ENCODE measurements around the gene CNN2. TPM values are rescaled to one million over a fixed set of nuclear protein-coding genes. Genes with fewer than 3 reads are reported as not detected.

CNN2 gene
- total and polyA plus RNA-seq, 4 donors = 10.1 to 38.4 (median 26.8) TPM

DNA sequence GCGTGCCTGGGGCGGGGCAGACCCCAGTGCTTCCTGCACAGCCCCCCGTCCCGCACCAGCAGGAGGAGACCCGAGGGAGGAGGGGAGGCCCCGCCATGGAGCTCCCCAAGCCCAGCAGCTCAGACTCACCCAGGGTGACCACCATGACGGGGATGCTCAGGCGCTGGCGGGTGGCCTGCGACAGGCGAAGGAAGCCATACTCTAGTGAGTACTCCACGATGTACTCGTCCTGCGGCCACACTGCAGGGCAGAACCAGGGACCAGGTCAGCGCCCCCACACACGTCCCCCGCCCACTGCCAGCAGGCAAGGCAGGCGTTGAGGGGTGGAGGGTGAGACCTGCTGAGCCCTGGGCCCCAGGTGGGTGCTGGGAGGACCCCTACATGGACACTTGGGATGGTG is 14.1 kb upstream of the CNN2 start:
- 91% methylated on average over 18 of the region's 18 CpGs for WGBS
- peaks cover 11 to 18% (median 12%) of the 10 kb centered on the region in 4 donors for H3K4me1 ChIP-seq (ENCODE audit: control insufficient read depth in 4 of 4, insufficient read depth in 4 of 4, low read length in 3 of 4)
- no peak overlapping the region for H3K27ac ChIP-seq (ENCODE audit: low read depth in 1 of 2, low read length in 2 of 2)
- H3K9me3 ChIP-seq (ENCODE audit: control insufficient read depth in 4 of 4, low read length in 3 of 4) = no peaks in the 10 kb centered on the region
- TF ChIP-seq ATF3 (IDR thresholded peaks at IDR 0.05) = no peak
- no peak for TF ChIP-seq GABPA (IDR thresholded peaks at IDR 0.05 in 1 of 2, conservative IDR thresholded peaks at IDR 0.05 in 1 of 2)
- no peak for TF ChIP-seq TAF1 (conservative IDR thresholded peaks at IDR 0.05)
- no peak for TF ChIP-seq SP1 (IDR thresholded peaks at IDR 0.05)
- no peak for TF ChIP-seq FOXA2 (IDR thresholded peaks at IDR 0.05)
- no peak for TF ChIP-seq CTCF (IDR thresholded peaks at IDR 0.05; ENCODE audit: low read depth, low read length, missing input control)
- no peak for TF ChIP-seq RXRA (IDR thresholded peaks at IDR 0.05)
- no peak for TF ChIP-seq RAD21 (IDR thresholded peaks at IDR 0.05)
- TF ChIP-seq HNF4A (conservative IDR thresholded peaks at IDR 0.05) = no peak
- no peak for TF ChIP-seq EGR1 (IDR thresholded peaks at IDR 0.05; ENCODE audit: low read depth in 2 of 2)
- TF ChIP-seq YY1 (IDR thresholded peaks at IDR 0.05) = no peak
- TF ChIP-seq, protein P1, sequence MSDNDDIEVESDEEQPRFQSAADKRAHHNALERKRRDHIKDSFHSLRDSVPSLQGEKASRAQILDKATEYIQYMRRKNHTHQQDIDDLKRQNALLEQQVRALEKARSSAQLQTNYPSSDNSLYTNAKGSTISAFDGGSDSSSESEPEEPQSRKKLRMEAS (IDR thresholded peaks at IDR 0.05) = no peak
- no peak for TF ChIP-seq NR2F2 (IDR thresholded peaks at IDR 0.05)
- TF ChIP-seq HNF4G (IDR thresholded peaks at IDR 0.05) = no peak
- no peak overlapping the region for H3K9ac ChIP-seq (ENCODE audit: low read depth in 1 of 2, low read length in 2 of 2)
- H3K27me3 ChIP-seq (ENCODE audit: control insufficient read depth in 4 of 4, insufficient read depth in 4 of 4, low read length in 3 of 4) = no peaks in the 10 kb centered on the region
- DNase-seq (ENCODE audit: low spot score) = no peak
- H3K36me3 ChIP-seq (ENCODE audit: control insufficient read depth in 4 of 4, insufficient read depth in 3 of 4, low read depth in 1 of 4, low read length in 3 of 4) = peaks cover 2 to 40% (median 16%) of the 10 kb centered on the region in 4 donors
- no peak overlapping the region for H3K4me3 ChIP-seq (ENCODE audit: low read depth in 1 of 3, low read length in 3 of 3)

DNA sequence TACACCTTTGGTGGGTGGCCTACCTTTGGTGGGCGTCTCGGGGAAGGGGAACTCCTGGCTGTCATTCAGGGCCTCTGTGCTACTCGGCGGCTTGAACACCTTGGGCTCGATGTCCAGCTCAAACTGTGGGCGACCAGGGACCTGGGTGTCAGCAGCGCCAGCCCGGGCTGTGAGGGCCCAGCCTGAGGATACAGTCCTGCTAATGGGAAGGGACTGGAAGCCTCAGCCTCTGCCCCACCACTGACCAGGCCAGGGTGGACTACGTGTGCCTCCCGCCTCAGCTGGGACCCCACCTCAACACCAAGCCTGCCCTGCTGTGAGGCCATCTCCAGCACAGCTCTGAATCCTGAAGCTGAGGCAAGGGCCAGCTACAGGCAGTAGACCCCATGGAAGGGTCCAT is 13.2 kb upstream of the CNN2 start:
- Histone ChIP-seq H3K36me3 (ENCODE audit: control insufficient read depth in 4 of 4, insufficient read depth in 3 of 4, low read depth in 1 of 4, low read length in 3 of 4) (peaks cover 2 to 40% (median 16%) of the 10 kb centered on the region in 4 donors), H3K9me3 (ENCODE audit: control insufficient read depth in 4 of 4, low read length in 3 of 4) (no peaks in the 10 kb centered on the region), H3K27me3 (ENCODE audit: control insufficient read depth in 4 of 4, insufficient read depth in 4 of 4, low read length in 3 of 4) (no peaks in the 10 kb centered on the region), H3K27ac (ENCODE audit: low read depth in 1 of 2, low read length in 2 of 2) (no peak overlapping the region), H3K4me1 (ENCODE audit: control insufficient read depth in 4 of 4, insufficient read depth in 4 of 4, low read length in 3 of 4) (peaks cover 17 to 27% (median 21%) of the 10 kb centered on the region in 4 donors), H3K9ac (ENCODE audit: low read depth in 1 of 2, low read length in 2 of 2) (no peak overlapping the region), H3K4me3 (ENCODE audit: low read depth in 1 of 3, low read length in 3 of 3) (no peak overlapping the region)
- DNase-seq (ENCODE audit: low spot score) = no peak
- TF ChIP-seq ZBTB33 (IDR thresholded peaks at IDR 0.05) (no peak), HNF4A (conservative IDR thresholded peaks at IDR 0.05) (no peak), NR2F2 (IDR thresholded peaks at IDR 0.05) (no peak), HNF4G (IDR thresholded peaks at IDR 0.05) (no peak), TAF1 (conservative IDR thresholded peaks at IDR 0.05) (no peak), YY1 (IDR thresholded peaks at IDR 0.05) (no peak), ATF3 (IDR thresholded peaks at IDR 0.05) (no peak), RAD21 (IDR thresholded peaks at IDR 0.05) (no peak), REST (IDR thresholded peaks at IDR 0.05) (no peak), FOXA1 (IDR thresholded peaks at IDR 0.05) (no peak), RXRA (IDR thresholded peaks at IDR 0.05) (no peak), JUND (IDR thresholded peaks at IDR 0.05) (no peak), GABPA (IDR thresholded peaks at IDR 0.05 in 1 of 2, conservative IDR thresholded peaks at IDR 0.05 in 1 of 2) (no peak), FOXA2 (IDR thresholded peaks at IDR 0.05) (no peak), SP1 (IDR thresholded peaks at IDR 0.05) (no peak), EGR1 (IDR thresholded peaks at IDR 0.05; ENCODE audit: low read depth in 2 of 2) (no peak), CTCF (IDR thresholded peaks at IDR 0.05; ENCODE audit: low read depth, low read length, missing input control) (no peak)
- TF ChIP-seq, protein P1 (IDR thresholded peaks at IDR 0.05) = no peak
- WGBS = 93% methylated on average over 10 of the region's 10 CpGs

All from liver (tissue), 9 donors.